ENCODE measurements around the gene SLC8A1.

GRCh38 chr2:40168546-40168945 lies 283.3 kb downstream of the SLC8A1 start:
- no peak for TF ChIP-seq CTCF (IDR thresholded peaks at IDR 0.05)
- TF ChIP-seq EZH2phosphoT487 (IDR thresholded peaks at IDR 0.05): no peak
- TF ChIP-seq EZH2 (IDR thresholded peaks at IDR 0.05): no peak

All from neural progenitor cell (in vitro differentiated cells).